GM12878 (cell line): Measurements from ENCODE around the gene N4BP3. TPM values are rescaled to one million over a fixed set of nuclear protein-coding genes. Genes with fewer than 3 reads are reported as not detected.

ENCODE experiments used
- BACH1 ChIP-seq: fragments of 450-650 bp; IDR thresholded peaks from 2 replicates; pipeline ENCODE4 v1.6.1; 2017; ENCODE audit warnings: mild to moderate bottlenecking, borderline replicate concordance
- CBX3 ChIP-seq: fragments of 200-600 bp; sonication (generic); IDR thresholded peaks from 2 replicates; pipeline ENCODE4 v1.6.1; 2016; ENCODE audit warnings: low read depth, borderline replicate concordance
- CREM ChIP-seq: IDR thresholded peaks from 2 replicates; pipeline ENCODE4 v1.6.1; 2014; ENCODE audit warnings: antibody characterized with exemption, low read depth
- EED ChIP-seq: sonication (generic); IDR thresholded peaks from 2 replicates; pipeline ENCODE4 v1.6.1; 2016; ENCODE audit warnings: antibody characterized with exemption, low read depth
- EP300 ChIP-seq, 2 experiments: fragments of 150-350 bp in 1 of 2; IDR thresholded peaks; 2 replicates each; pipeline ENCODE4 v1.6.1; 2011 to 2012; ENCODE audit warnings: low read depth in 2 of 2, low read length in 2 of 2, borderline replicate concordance in 1 of 2, improper control_type of control experiment in 1 of 2, inconsistent platforms in 1 of 2; ENCODE audit not compliant: control insufficient read depth in 1 of 2
- IRF4 ChIP-seq: IDR thresholded peaks from 2 replicates; pipeline ENCODE4 v1.6.1; 2011; ENCODE audit warnings: low read depth, low read length
- MTA2 ChIP-seq: fragments of 450-650 bp; IDR thresholded peaks from 2 replicates; pipeline ENCODE4 v1.6.1; 2016; ENCODE audit warnings: low read depth, mild to moderate bottlenecking, moderate library complexity
- RB1 ChIP-seq: fragments of 450-650 bp; formaldehyde crosslinking; IDR thresholded peaks from 2 replicates; pipeline ENCODE4 v1.6.1; 2017; ENCODE audit warnings: mild to moderate bottlenecking, borderline replicate concordance
- TCF12 ChIP-seq: IDR thresholded peaks from 2 replicates; pipeline ENCODE4 v1.6.1; 2011; ENCODE audit warnings: low read depth, mild to moderate bottlenecking, low read length
- ZNF207 ChIP-seq: fragments of 450-650 bp; IDR thresholded peaks from 2 replicates; pipeline ENCODE4 v1.6.1; 2014; ENCODE audit warnings: antibody characterized with exemption, mild to moderate bottlenecking, borderline replicate concordance
- ZZZ3 ChIP-seq: IDR thresholded peaks from 2 replicates; pipeline ENCODE4 v1.6.1; 2011; ENCODE audit warnings: low read depth; ENCODE audit not compliant: control insufficient read depth, insufficient read length
- polyA plus RNA-seq, 11 experiments: library from polyadenylated mRNA; depleted of rRNA in 4 of 11; unstranded in 6 of 11; stranded (reverse) in 5 of 11; fragments of >200 nt; fragmentation: Nextera tagmentation in 4 of 11; fragmentation: Illumina TruSeq in 1 of 11; extraction: Ambion mirVana in 4 of 11; extraction: Trizol in 1 of 11; gene quantifications; 1 replicate in 1 of 11; 2 replicates in 10 of 11; pipeline versions ENCODE4 v1.2.1 to v1.2.3, GENCODE V29; 2011 to 2016; ENCODE audit warnings: inconsistent platforms in 2 of 11, missing spikeins in 2 of 11, low read depth in 1 of 11
- total RNA-seq, 4 experiments: library from RNA; depleted of rRNA in 3 of 4; stranded (reverse); fragments of >200 nt in 3 of 4; fragmentation: Illumina TruSeq in 1 of 4; extraction: Trizol in 1 of 4; gene quantifications; 2 replicates each; pipeline versions ENCODE4 v1.2.1 to v1.2.3, GENCODE V29; 2013 to 2021
- TF ChIP-seq, protein P1 (sequence below): fragments of 450-650 bp; formaldehyde crosslinking; IDR thresholded peaks from 2 replicates; pipeline ENCODE4 v1.4.0; 2020; ENCODE audit warnings: mild to moderate bottlenecking, moderate library complexity

The N4BP3 gene
- total and polyA plus RNA-seq, 10 of the 15 experiments (the other 5 are each of a cell fraction or from before 2014, with no cell fraction given): 0.06 to 13.0 (median 4.3) TPM

DNA sequence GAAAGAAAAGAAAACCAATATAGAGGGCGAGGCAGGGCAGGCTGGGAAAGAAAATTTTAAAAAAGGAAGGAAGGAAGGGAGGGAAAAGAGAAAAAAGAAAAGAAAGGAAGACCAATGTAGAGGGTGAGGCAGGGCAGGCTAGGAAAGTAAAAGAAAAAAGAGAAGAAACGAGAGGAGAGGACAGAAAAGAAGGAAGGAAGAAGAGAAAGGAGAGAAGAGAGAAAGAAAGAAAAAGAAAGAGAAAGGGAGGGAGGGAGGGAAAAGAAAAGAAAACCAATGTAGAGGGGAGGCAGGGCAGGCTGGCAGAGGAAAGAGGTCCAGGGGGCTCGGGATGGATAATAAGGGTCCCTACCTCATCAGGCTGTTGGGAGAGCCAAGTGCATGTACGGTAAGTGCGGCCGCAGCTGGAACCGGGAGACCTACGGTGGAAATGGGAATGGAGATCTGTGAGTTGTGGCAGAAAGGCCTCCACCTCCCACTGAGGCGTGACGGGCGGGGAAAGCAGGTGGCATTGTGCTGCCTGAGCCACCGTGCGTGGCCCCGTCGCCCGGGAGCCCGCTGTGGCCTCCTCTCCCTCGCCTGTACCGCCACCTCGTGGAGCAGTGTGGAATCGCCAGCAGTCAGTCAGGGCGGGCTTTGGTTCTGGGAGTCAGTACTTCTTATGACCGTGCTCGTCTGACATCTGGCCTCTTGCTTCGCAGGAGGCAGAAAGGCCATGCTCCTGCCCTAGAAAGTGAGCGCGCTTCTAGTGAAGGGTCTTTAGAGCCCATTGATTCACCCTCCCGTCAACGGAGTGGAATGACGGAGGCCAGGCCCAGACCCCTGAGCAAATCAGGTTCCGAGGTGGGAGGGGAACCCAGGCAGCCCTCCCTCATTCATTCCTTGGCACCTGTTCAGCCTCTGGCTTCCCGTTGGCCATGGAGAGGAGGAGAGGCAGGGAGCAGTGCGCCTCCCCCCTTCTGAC lies 50.7 kb downstream of the N4BP3 start (continued):
- TF ChIP-seq EP300 (IDR thresholded peaks at IDR 0.05; ENCODE audit: borderline replicate concordance in 1 of 2, control insufficient read depth in 1 of 2, low read depth in 2 of 2, low read length in 2 of 2) (no peak), ZZZ3 (no peak), IRF4 (peak; percentile 56; the same call in 1 of the 2 replicates), BACH1 (peak; percentile 50; the same call in 1 of the 2 replicates), TCF12 (peak; percentile 68), CREM (no peak), EED (no peak), CBX3 (no peak), MTA2 (no peak), ZNF207 (0 out of 2 replicates have a peak, but pooled peaks have one; percentile 48), RB1 (peak; percentile 81; the same call in 1 of the 2 replicates)
- TF ChIP-seq, protein P1, sequence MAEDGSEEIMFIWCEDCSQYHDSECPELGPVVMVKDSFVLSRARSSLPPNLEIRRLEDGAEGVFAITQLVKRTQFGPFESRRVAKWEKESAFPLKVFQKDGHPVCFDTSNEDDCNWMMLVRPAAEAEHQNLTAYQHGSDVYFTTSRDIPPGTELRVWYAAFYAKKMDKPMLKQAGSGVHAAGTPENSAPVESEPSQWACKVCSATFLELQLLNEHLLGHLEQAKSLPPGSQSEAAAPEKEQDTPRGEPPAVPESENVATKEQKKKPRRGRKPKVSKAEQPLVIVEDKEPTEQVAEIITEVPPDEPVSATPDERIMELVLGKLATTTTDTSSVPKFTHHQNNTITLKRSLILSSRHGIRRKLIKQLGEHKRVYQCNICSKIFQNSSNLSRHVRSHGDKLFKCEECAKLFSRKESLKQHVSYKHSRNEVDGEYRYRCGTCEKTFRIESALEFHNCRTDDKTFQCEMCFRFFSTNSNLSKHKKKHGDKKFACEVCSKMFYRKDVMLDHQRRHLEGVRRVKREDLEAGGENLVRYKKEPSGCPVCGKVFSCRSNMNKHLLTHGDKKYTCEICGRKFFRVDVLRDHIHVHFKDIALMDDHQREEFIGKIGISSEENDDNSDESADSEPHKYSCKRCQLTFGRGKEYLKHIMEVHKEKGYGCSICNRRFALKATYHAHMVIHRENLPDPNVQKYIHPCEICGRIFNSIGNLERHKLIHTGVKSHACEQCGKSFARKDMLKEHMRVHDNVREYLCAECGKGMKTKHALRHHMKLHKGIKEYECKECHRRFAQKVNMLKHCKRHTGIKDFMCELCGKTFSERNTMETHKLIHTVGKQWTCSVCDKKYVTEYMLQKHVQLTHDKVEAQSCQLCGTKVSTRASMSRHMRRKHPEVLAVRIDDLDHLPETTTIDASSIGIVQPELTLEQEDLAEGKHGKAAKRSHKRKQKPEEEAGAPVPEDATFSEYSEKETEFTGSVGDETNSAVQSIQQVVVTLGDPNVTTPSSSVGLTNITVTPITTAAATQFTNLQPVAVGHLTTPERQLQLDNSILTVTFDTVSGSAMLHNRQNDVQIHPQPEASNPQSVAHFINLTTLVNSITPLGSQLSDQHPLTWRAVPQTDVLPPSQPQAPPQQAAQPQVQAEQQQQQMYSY (CRISPR knock-in tag): no peak
- TF ChIP-seq, all 136 proteins: peak for 26
